Panc1 (cell line): Measurements from ENCODE around the gene CPSF3. TPM values are rescaled to one million over a fixed set of nuclear protein-coding genes. Genes with fewer than 3 reads are reported as not detected.

Experiments used
- ATAC-seq: fragments of 200-7000 bp; cut with Tn5 transposase; 2 replicates; pipeline ENCODE4 v1.9.1; 2020; ENCODE audit warnings: mild to moderate bottlenecking, moderate library complexity
- BruUV-seq: library from RNA; stranded (reverse); fragments of 400-500 nt; replicated peaks from 2 replicates; lab custom pipeline; 2021; lab: Mats Ljungman, UMichigan
- CTCF ChIA-PET: fragments of 300-600 bp; sonication (Branson Sonifier 250); formaldehyde crosslinking; loops from one replicate; lab custom pipeline; 2022; ENCODE audit warnings: antibody characterized with exemption; lab: Charles Lee
- POLR2A ChIA-PET: fragments of 300-600 bp; sonication (Branson Sonifier 250); formaldehyde crosslinking; loops from one replicate; lab custom pipeline; 2022; ENCODE audit warnings: antibody characterized with exemption; lab: Charles Lee
- DNase-seq: peaks from one replicate; pipeline ENCODE4 v3.0.0-alpha.2; 2010; ENCODE audit warnings: low read depth, low spot score
- H3K27ac ChIP-seq: 2 replicates; pipeline ENCODE4 v1.5.1; 2011; ENCODE audit warnings: mild to moderate bottlenecking, low read length, inconsistent platforms
- H3K27me3 ChIP-seq: fragments of 200-500 bp; sonication (Bioruptor generic); 2 replicates; pipeline ENCODE4 v1.6.0; 2014; ENCODE audit warnings: low read length, inconsistent platforms; ENCODE audit not compliant: control insufficient read depth, insufficient read depth
- H3K36me3 ChIP-seq: fragments of 200-500 bp; sonication (Bioruptor generic); 2 replicates; pipeline ENCODE4 v1.5.1; 2014; ENCODE audit warnings: inconsistent platforms, mild to moderate bottlenecking, low read length, moderate library complexity; ENCODE audit not compliant: control insufficient read depth, insufficient read depth
- H3K4me1 ChIP-seq: 2 replicates; pipeline ENCODE4 v1.5.1; 2011; ENCODE audit warnings: inconsistent platforms, mild to moderate bottlenecking, low read length, moderate library complexity; ENCODE audit not compliant: control insufficient read depth, insufficient read depth
- H3K4me3 ChIP-seq, 2 experiments: 2 replicates each; pipeline ENCODE4 v1.5.1; 2011 to 2012; ENCODE audit warnings: low read depth in 2 of 2, low read length in 2 of 2, mild to moderate bottlenecking in 2 of 2, inconsistent platforms in 1 of 2, moderate library complexity in 1 of 2
- H3K9me3 ChIP-seq: fragments of 200-500 bp; sonication (Bioruptor generic); 2 replicates; pipeline ENCODE4 v1.5.1; 2014; ENCODE audit warnings: low read depth, mild to moderate bottlenecking, inconsistent platforms, low read length, moderate library complexity; ENCODE audit not compliant: control insufficient read depth, insufficient read depth
- POLR2AphosphoS5 ChIP-seq: IDR thresholded peaks from 2 replicates; pipeline ENCODE4 v1.6.1; 2012; ENCODE audit warnings: mild to moderate bottlenecking, low read depth, low read length, moderate library complexity
- REST ChIP-seq, 2 experiments: IDR thresholded peaks; 2 replicates each; pipeline ENCODE4 v1.6.1; 2011 to 2012; ENCODE audit warnings: low read depth in 2 of 2, control low read depth in 1 of 2, low read length in 1 of 2, mild to moderate bottlenecking in 1 of 2, moderate library complexity in 1 of 2; ENCODE audit not compliant: insufficient read depth in 1 of 2
- SIN3A ChIP-seq: IDR thresholded peaks from 2 replicates; pipeline ENCODE4 v1.6.1; 2012; ENCODE audit warnings: low read depth, mild to moderate bottlenecking, low read length, moderate library complexity, borderline replicate concordance; ENCODE audit not compliant: insufficient read depth
- TCF7L2 ChIP-seq: IDR thresholded peaks from 2 replicates; pipeline ENCODE4 v1.6.1; 2011; ENCODE audit warnings: mild to moderate bottlenecking, low read depth, low read length, inconsistent platforms
- in situ Hi-C: cut with HindIII; loops from 2 replicates; pipeline ENCODE4 v1.10.0; 2016; ENCODE audit warnings: low sequenced_read_pairs, low pct_unique_long_range_greater_than_20kb
- intact Hi-C: fragments of 100-400 bp; cut with micrococcal nuclease; formaldehyde crosslinking; loops from one replicate; pipeline ENCODE4 v1.10.0; 2022; ENCODE audit not compliant: unreplicated experiment
- total RNA-seq: library from RNA; stranded (reverse); gene quantifications from one replicate; pipeline ENCODE4 v1.2.1, GENCODE V29; 2021; ENCODE audit not compliant: unreplicated experiment
- TF ChIP-seq, protein P1 (sequence below): fragments of 450-650 bp; IDR thresholded peaks from 2 replicates; pipeline ENCODE4 v1.5.1; 2017; ENCODE audit warnings: mild to moderate bottlenecking

The CPSF3 gene
- total RNA-seq, 1 experiment from 2014 or later, result 54.1 TPM

GRCh38 chr2:9473985-9474360 lies 50.5 kb downstream of the CPSF3 start:
- H3K27ac ChIP-seq, result peak overlapping the region; percentile 98

GRCh38 chr2:9474361-9475057 lies 51.1 kb downstream of the CPSF3 start, which contains the start of gene IAH1:
Gene IAH1, plus strand, starts transcription at chr2:9474551. Its CDS starts 16 bp downstream, at chr2:9474567.
- BruUV-seq, result no TSS peak
- intact Hi-C loops (no loop called here), in situ Hi-C loops (no loop called here)
- Histone ChIP-seq H3K4me1 (peaks cover 17% of the 10 kb centered on the region), H3K36me3 (peaks cover 4% of the 10 kb centered on the region; the same call in 1 of the 2 replicates), H3K4me3 (peak within 1 kb of the TSS; percentile 69 to 96), H3K27me3 (no peaks in the 10 kb centered on the region), H3K9me3 (no peaks in the 10 kb centered on the region), H3K27ac (peak within 1 kb of the TSS; percentile 98)
- ATAC-seq (peak; percentile 89), DNase-seq (no peak)
- TF ChIP-seq TCF7L2, result 0 out of 2 replicates have a peak, but pooled peaks have one; percentile 10
- TF ChIP-seq POLR2AphosphoS5, result peak; percentile 46
- TF ChIP-seq REST (IDR thresholded peaks at IDR 0.05; ENCODE audit: insufficient read depth in 1 of 2, low read depth in 2 of 2, low read length in 1 of 2), result no peak
- ChIA-PET POLR2A (interaction anchor here (0.6 kb wide), 1 partner anchor 110 kb away, joined by 3 read pairs; no protein-coding TSS in a partner anchor), CTCF (interaction anchor here (0.6 kb wide), 1 partner anchor 354 kb away, joined by 8 read pairs; no protein-coding TSS in a partner anchor)

More at GRCh38 chr2:9473985-9474360, 50.5 kb downstream of the CPSF3 start:
- no peaks in the 10 kb centered on the region for H3K9me3 ChIP-seq
- H3K4me3 ChIP-seq, result peak overlapping the region; percentile 69 to 96
- no peak for DNase-seq
- peaks cover 17% of the 10 kb centered on the region for H3K4me1 ChIP-seq
- intact Hi-C loops (no loop called here), in situ Hi-C loops (no loop called here)
- H3K27me3 ChIP-seq, result no peaks in the 10 kb centered on the region
- CTCF ChIA-PET, result interaction anchor here (0.6 kb wide), 1 partner anchor 354 kb away, joined by 8 read pairs; no protein-coding TSS in a partner anchor
- no TSS peak for BruUV-seq
- TF ChIP-seq POLR2AphosphoS5, result no peak
- TF ChIP-seq REST (IDR thresholded peaks at IDR 0.05; ENCODE audit: insufficient read depth in 1 of 2, low read depth in 2 of 2, low read length in 1 of 2), result no peak; a peak in 1 of 4 replicates
- 0 out of 2 replicates have a peak, but pooled peaks have one; percentile 16 for TF ChIP-seq SIN3A
- no peak for TF ChIP-seq TCF7L2
- TF ChIP-seq, protein P1, sequence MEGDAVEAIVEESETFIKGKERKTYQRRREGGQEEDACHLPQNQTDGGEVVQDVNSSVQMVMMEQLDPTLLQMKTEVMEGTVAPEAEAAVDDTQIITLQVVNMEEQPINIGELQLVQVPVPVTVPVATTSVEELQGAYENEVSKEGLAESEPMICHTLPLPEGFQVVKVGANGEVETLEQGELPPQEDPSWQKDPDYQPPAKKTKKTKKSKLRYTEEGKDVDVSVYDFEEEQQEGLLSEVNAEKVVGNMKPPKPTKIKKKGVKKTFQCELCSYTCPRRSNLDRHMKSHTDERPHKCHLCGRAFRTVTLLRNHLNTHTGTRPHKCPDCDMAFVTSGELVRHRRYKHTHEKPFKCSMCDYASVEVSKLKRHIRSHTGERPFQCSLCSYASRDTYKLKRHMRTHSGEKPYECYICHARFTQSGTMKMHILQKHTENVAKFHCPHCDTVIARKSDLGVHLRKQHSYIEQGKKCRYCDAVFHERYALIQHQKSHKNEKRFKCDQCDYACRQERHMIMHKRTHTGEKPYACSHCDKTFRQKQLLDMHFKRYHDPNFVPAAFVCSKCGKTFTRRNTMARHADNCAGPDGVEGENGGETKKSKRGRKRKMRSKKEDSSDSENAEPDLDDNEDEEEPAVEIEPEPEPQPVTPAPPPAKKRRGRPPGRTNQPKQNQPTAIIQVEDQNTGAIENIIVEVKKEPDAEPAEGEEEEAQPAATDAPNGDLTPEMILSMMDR, result no peak
- peak; percentile 41 for ATAC-seq
- H3K36me3 ChIP-seq, result peaks cover 4% of the 10 kb centered on the region; the same call in 1 of the 2 replicates
- POLR2A ChIA-PET, result no interaction called here
